Neural cell (in vitro differentiated cells): ENCODE measurements around the gene TSPAN14. TPM values are rescaled to one million over a fixed set of nuclear protein-coding genes. Genes with fewer than 3 reads are reported as not detected.
A peak's percentile ranks its signal among the peaks of the same experiment; 100 is the strongest.

Experiments used
- H2AFZ ChIP-seq: fragments of 200-600, 300-800 bp; sonication (generic), shearing (Covaris generic); 2 replicates; pipeline ENCODE4 v1.6.0; 2014; ENCODE audit warnings: low read depth, mild to moderate bottlenecking, antibody characterized with exemption, low read length, moderate library complexity
- H3F3A ChIP-seq: fragments of 200-600 bp; shearing (Covaris generic); 2 replicates; pipeline ENCODE4 v1.6.1; 2016; ENCODE audit warnings: mild to moderate bottlenecking, moderate library complexity, mixed read lengths, antibody characterized with exemption, low read length; ENCODE audit not compliant: insufficient read depth, poor library complexity, severe bottlenecking
- H3K27ac ChIP-seq: fragments of 200-600, 300-800 bp; sonication (generic), shearing (Covaris generic); 2 replicates; pipeline ENCODE4 v1.5.1; 2014; ENCODE audit warnings: mild to moderate bottlenecking, low read length, moderate library complexity
- H3K27me3 ChIP-seq: fragments of 300-800, 200-600 bp; sonication (generic), shearing (Covaris generic); 2 replicates; pipeline ENCODE4 v1.6.0; 2014; ENCODE audit warnings: mild to moderate bottlenecking, low read depth, low read length, moderate library complexity; ENCODE audit not compliant: insufficient read depth
- H3K36me3 ChIP-seq: fragments of 300-800, 200-600 bp; sonication (generic), shearing (Covaris generic); 2 replicates; pipeline ENCODE4 v1.5.1; 2014; ENCODE audit warnings: mild to moderate bottlenecking, antibody characterized with exemption, low read length, moderate library complexity; ENCODE audit not compliant: insufficient read depth
- H3K4me2 ChIP-seq: fragments of 300-800, 200-600 bp; sonication (generic), shearing (Covaris generic); 2 replicates; pipeline ENCODE4 v1.6.0; 2014; ENCODE audit warnings: mild to moderate bottlenecking, low read length
- H3K4me3 ChIP-seq: fragments of 300-800, 200-600 bp; sonication (generic), shearing (Covaris generic); 2 replicates; pipeline ENCODE4 v1.5.1; 2014; ENCODE audit warnings: mild to moderate bottlenecking, low read length, moderate library complexity
- H3K79me2 ChIP-seq: fragments of 200-600 bp; shearing (Covaris generic); replicated peaks from 2 replicates; pipeline ENCODE4 v1.6.0; 2014; ENCODE audit warnings: mild to moderate bottlenecking, low read length, moderate library complexity; ENCODE audit not compliant: insufficient read depth
- H3K9ac ChIP-seq: fragments of 300-800, 200-600 bp; sonication (generic), shearing (Covaris generic); 2 replicates; pipeline ENCODE4 v1.6.1; 2016; ENCODE audit warnings: mild to moderate bottlenecking, low read length, mixed read lengths
- H3K9me2 ChIP-seq: fragments of 200-600 bp; shearing (Covaris generic); 2 replicates; pipeline ENCODE4 v1.6.1; 2016; ENCODE audit warnings: mild to moderate bottlenecking, low read length, mixed read lengths; ENCODE audit not compliant: insufficient read depth
- H3K9me3 ChIP-seq: fragments of 200-600, 300-800 bp; sonication (generic), shearing (Covaris generic); 2 replicates; pipeline ENCODE4 v1.6.1; 2016; ENCODE audit warnings: mild to moderate bottlenecking, mixed run types, low read length, moderate library complexity, mixed read lengths
- H4K20me1 ChIP-seq: fragments of 200-600 bp; shearing (Covaris generic); 2 replicates; pipeline ENCODE4 v1.6.1; 2016; ENCODE audit warnings: mild to moderate bottlenecking, mixed run types; ENCODE audit not compliant: insufficient read depth
- CTCF ChIP-seq: fragments of 450-650 bp; IDR thresholded peaks from 2 replicates; pipeline ENCODE4 v1.5.1; 2014; ENCODE audit warnings: antibody characterized with exemption, mild to moderate bottlenecking, moderate library complexity; ENCODE audit not compliant: poor library complexity, severe bottlenecking
- EP300 ChIP-seq: fragments of 450-650 bp; conservative IDR thresholded peaks from 2 replicates; pipeline ENCODE4 v1.6.1; 2014; ENCODE audit warnings: antibody characterized with exemption, mild to moderate bottlenecking, moderate library complexity; ENCODE audit not compliant: poor library complexity, severe bottlenecking
- EZH2 ChIP-seq: fragments of 200-600, 300-800 bp; shearing (Covaris generic), sonication (generic); IDR thresholded peaks from 2 replicates; pipeline ENCODE4 v1.6.1; 2014; ENCODE audit warnings: antibody characterized with exemption, low read length, borderline replicate concordance, mild to moderate bottlenecking; ENCODE audit not compliant: insufficient read depth, poor library complexity, severe bottlenecking
- MXI1 ChIP-seq: fragments of 450-650 bp; conservative IDR thresholded peaks from 2 replicates; pipeline ENCODE4 v1.6.1; 2014; ENCODE audit warnings: antibody characterized with exemption, mild to moderate bottlenecking; ENCODE audit not compliant: poor library complexity, severe bottlenecking
- POLR2AphosphoS5 ChIP-seq: IDR thresholded peaks from 2 replicates; pipeline ENCODE4 v1.6.1; 2012
- RAD21 ChIP-seq: fragments of 450-650 bp; conservative IDR thresholded peaks from 2 replicates; pipeline ENCODE4 v1.6.1; 2014; ENCODE audit warnings: antibody characterized with exemption, mild to moderate bottlenecking, moderate library complexity
- REST ChIP-seq: IDR thresholded peaks from 2 replicates; pipeline ENCODE4 v1.6.1; 2012; ENCODE audit warnings: borderline replicate concordance
- SMC3 ChIP-seq: fragments of 450-650 bp; conservative IDR thresholded peaks from 2 replicates; pipeline ENCODE4 v1.6.1; 2014; ENCODE audit warnings: antibody characterized with exemption, mild to moderate bottlenecking, moderate library complexity; ENCODE audit not compliant: poor library complexity
- TAF1 ChIP-seq: IDR thresholded peaks from 2 replicates; pipeline ENCODE4 v1.6.1; 2012; ENCODE audit warnings: low read depth
- polyA plus RNA-seq: library from polyadenylated mRNA; depleted of rRNA; stranded (reverse); fragments of >200 nt; gene quantifications from 2 replicates; pipeline ENCODE4 v1.2.3, GENCODE V29; 2014

TSPAN14 gene
- polyA plus RNA-seq, 1 donor from 2014 or later, result 26.3 TPM

- no peak overlapping the region for H3K9ac ChIP-seq
- H3K27ac ChIP-seq, result no peak overlapping the region
- no peaks in the 10 kb centered on the region for H3F3A ChIP-seq
- no peak overlapping the region for H3K4me3 ChIP-seq
- H3K9me2 ChIP-seq, result no peaks in the 10 kb centered on the region
- no peaks in the 10 kb centered on the region for H3K79me2 ChIP-seq
- H3K27me3 ChIP-seq, result no peaks in the 10 kb centered on the region
- TF ChIP-seq SMC3 (no peak), POLR2AphosphoS5 (peak; percentile 4), MXI1 (no peak)
- no peaks in the 10 kb centered on the region for H4K20me1 ChIP-seq
- no peaks in the 10 kb centered on the region for H3K9me3 ChIP-seq
- peaks cover 3% of the 10 kb centered on the region for H3K36me3 ChIP-seq
- H2AFZ ChIP-seq, result no peak overlapping the region
- H3K4me2 ChIP-seq, result no peak overlapping the region
Observed at GRCh38 chr10:80524190-80524909, 70.2 kb downstream of the TSPAN14 start.

GRCh38 chr10:80526218-80526617 is 72.1 kb downstream of the TSPAN14 start:
- H3K4me2 ChIP-seq, result no peak overlapping the region
- no peak overlapping the region for H3K4me3 ChIP-seq
- no peaks in the 10 kb centered on the region for H3F3A ChIP-seq
- TF ChIP-seq SMC3, result no peak
- TF ChIP-seq POLR2AphosphoS5, result no peak
- TF ChIP-seq REST, result no peak
- no peak for TF ChIP-seq RAD21
- TF ChIP-seq EP300, result no peak
- no peak for TF ChIP-seq TAF1
- no peak for TF ChIP-seq MXI1
- no peak for TF ChIP-seq EZH2
- no peak for TF ChIP-seq CTCF
- no peaks in the 10 kb centered on the region for H3K27me3 ChIP-seq
- no peaks in the 10 kb centered on the region for H4K20me1 ChIP-seq
- no peak overlapping the region for H3K9ac ChIP-seq
- no peaks in the 10 kb centered on the region for H3K9me2 ChIP-seq
- no peak overlapping the region for H3K27ac ChIP-seq
- H3K9me3 ChIP-seq, result no peaks in the 10 kb centered on the region
- H3K36me3 ChIP-seq, result peaks cover 3% of the 10 kb centered on the region
- H2AFZ ChIP-seq, result no peak overlapping the region
- H3K79me2 ChIP-seq, result no peaks in the 10 kb centered on the region
